ENCODE results near the gene C3orf70.
A peak's percentile ranks its signal among the peaks of the same experiment; 100 is the strongest.

The C3orf70 gene

DNA sequence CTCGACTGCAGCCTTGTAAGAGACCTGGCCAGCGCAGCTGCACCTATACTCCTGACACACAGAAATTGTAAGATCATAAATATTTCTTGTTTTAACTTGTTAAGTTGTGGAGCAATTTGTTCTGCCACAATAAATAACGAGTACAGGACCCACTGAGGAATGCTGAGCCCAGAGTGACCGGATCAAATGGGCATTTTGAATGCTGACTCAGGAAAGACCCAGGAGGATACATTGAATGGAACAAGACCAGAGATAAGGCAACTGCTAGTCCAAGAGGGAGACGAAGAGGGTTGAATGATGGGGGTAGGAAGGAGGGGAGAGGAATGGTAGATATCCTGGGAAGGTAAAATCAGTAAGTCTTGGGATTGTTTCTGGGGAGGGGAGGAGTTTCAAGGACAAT, 8.9 kb upstream of the C3orf70 start:
- Mint-ChIP-seq H3K9me3 (no peaks in the 10 kb centered on the region), H3K27me3 (ENCODE audit: low read depth) (peaks cover 13% of the 10 kb centered on the region), H3K4me3 (no peak overlapping the region), H3K27ac (no peak overlapping the region), H3K36me3 (ENCODE audit: low read depth) (no peaks in the 10 kb centered on the region), H3K4me1 (ENCODE audit: low read depth) (no peaks in the 10 kb centered on the region)
- no peak for DNase-seq (ENCODE audit: low spot score)

DNA sequence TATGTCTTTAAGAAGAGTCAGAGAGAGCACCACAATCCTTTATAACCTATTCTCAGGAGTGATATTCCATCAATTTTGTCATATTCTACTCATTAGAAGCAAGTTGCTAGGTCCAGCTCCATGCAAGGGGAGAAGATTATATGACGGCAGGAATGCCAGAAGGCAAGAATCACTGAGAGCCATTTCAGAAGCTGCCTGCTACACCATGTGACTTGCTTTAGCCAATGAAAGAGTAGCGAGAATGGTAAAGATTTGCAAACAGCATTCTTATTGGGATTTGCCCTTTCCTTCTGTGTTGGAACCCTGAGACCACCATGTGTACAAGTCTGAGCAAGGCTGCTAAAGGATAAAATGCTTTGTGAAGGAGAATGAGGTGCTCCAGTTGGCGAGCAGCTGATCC, 4.5 kb upstream of the C3orf70 start:
- Mint-ChIP-seq H3K36me3 (ENCODE audit: low read depth) (peaks cover 2% of the 10 kb centered on the region), H3K9me3 (no peaks in the 10 kb centered on the region), H3K4me3 (no peak overlapping the region), H3K27me3 (ENCODE audit: low read depth) (peaks cover 16% of the 10 kb centered on the region), H3K27ac (no peak overlapping the region), H3K4me1 (ENCODE audit: low read depth) (peaks cover 3% of the 10 kb centered on the region)
- DNase-seq (ENCODE audit: low spot score) = no peak

DNA sequence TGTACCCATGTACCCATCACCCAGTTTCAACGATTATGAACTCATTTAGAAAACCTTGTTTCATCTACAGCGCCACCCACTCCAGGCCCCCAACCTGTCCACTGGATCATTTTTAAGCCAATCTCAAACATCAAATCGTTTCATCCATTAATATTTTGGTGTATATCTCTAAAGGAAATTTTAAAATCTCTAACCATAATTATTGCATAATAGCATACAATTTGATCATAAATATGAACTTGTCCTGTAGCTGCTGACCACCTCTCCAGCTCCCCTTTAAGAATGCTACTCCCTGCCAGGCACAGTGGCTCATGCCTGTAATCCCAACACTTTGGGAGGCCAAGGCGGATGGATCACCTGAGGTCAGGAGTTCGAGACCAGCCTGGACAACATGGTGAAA, 2.8 kb upstream of the C3orf70 start:
- H3K27me3 Mint-ChIP-seq (ENCODE audit: low read depth) = peaks cover 30% of the 10 kb centered on the region
- H3K4me3 Mint-ChIP-seq = no peak overlapping the region
- no peak overlapping the region for H3K27ac Mint-ChIP-seq
- no peak for DNase-seq (ENCODE audit: low spot score)
- no peaks in the 10 kb centered on the region for H3K9me3 Mint-ChIP-seq
- H3K4me1 Mint-ChIP-seq (ENCODE audit: low read depth) = peaks cover 6% of the 10 kb centered on the region
- H3K36me3 Mint-ChIP-seq (ENCODE audit: low read depth) = peaks cover 2% of the 10 kb centered on the region

- DNase-seq (ENCODE audit: low spot score) = no peak
- Mint-ChIP-seq H3K27ac (no peak overlapping the region), H3K36me3 (ENCODE audit: low read depth) (peaks cover 2% of the 10 kb centered on the region), H3K4me3 (no peak overlapping the region), H3K4me1 (ENCODE audit: low read depth) (peaks cover 6% of the 10 kb centered on the region), H3K27me3 (ENCODE audit: low read depth) (peaks cover 41% of the 10 kb centered on the region), H3K9me3 (no peaks in the 10 kb centered on the region)
These were observed 1.2 kb upstream of the C3orf70 start for GRCh38 chr3:185153861-185154629.

GRCh38 chr3:185153171-185153771, 411 bp upstream of the C3orf70 start:
- H3K9me3 Mint-ChIP-seq = no peaks in the 10 kb centered on the region
- no peak overlapping the region for H3K27ac Mint-ChIP-seq
- H3K27me3 Mint-ChIP-seq (ENCODE audit: low read depth) = peaks cover 39% of the 10 kb centered on the region
- DNase-seq (ENCODE audit: low spot score) = no peak
- peaks cover 2% of the 10 kb centered on the region for H3K36me3 Mint-ChIP-seq (ENCODE audit: low read depth)
- H3K4me1 Mint-ChIP-seq (ENCODE audit: low read depth) = peaks cover 6% of the 10 kb centered on the region
- peak overlapping the region; percentile 83 for H3K4me3 Mint-ChIP-seq

- H3K27me3 Mint-ChIP-seq (ENCODE audit: low read depth) = peaks cover 34% of the 10 kb centered on the region
- no peaks in the 10 kb centered on the region for H3K9me3 Mint-ChIP-seq
- no peak for DNase-seq (ENCODE audit: low spot score)
- no peak overlapping the region for H3K27ac Mint-ChIP-seq
- peaks cover 6% of the 10 kb centered on the region for H3K4me1 Mint-ChIP-seq (ENCODE audit: low read depth)
- H3K4me3 Mint-ChIP-seq = peak overlapping the region; percentile 58
- peaks cover 2% of the 10 kb centered on the region for H3K36me3 Mint-ChIP-seq (ENCODE audit: low read depth)
These were observed 873 bp downstream of the C3orf70 start for GRCh38 chr3:185151964-185152409.

DNA sequence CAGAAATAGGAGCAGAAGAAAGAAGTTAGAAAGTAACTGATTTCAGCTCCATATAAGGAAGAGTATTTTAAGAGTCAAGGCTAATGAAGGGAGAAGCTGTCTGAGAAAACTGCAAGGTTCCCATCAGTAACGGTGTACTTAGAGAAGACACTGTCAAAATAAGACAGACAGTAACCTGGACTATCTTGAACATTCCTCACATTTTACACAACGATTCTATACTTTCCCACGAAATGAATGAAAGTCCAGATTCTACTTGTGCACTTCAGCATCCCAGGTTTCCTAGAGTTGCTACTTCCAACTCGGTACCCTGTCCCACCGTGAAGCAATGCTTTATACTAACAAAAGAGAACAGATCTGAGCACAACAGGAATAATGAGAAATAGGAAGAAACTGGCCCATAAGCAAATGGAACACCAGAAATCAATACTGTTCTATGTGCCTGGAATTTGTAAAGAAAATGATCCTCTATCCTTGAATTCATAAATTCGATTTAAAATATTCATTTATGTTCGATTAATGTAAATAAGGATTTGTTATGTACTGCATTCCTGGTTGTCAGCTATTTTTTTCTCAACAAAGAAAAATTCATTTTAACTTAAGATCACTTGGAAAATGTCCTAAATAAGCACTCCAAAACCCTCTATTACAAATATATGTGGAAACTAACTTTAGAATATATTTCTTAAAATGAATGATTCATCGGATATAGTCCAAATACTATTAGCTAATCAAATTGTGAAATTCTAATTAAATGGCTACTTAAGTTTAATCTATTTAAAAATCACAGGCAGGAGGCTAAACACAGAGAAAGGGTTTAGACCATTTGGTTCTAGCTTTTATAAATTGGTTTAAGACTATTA, 1.5 kb downstream of the C3orf70 start:
- Mint-ChIP-seq H3K4me3 (no peak overlapping the region), H3K4me1 (ENCODE audit: low read depth) (peaks cover 6% of the 10 kb centered on the region), H3K27me3 (ENCODE audit: low read depth) (peaks cover 30% of the 10 kb centered on the region), H3K27ac (no peak overlapping the region), H3K9me3 (no peaks in the 10 kb centered on the region), H3K36me3 (ENCODE audit: low read depth) (peaks cover 2% of the 10 kb centered on the region)
- DNase-seq (ENCODE audit: low spot score) = no peak

DNA sequence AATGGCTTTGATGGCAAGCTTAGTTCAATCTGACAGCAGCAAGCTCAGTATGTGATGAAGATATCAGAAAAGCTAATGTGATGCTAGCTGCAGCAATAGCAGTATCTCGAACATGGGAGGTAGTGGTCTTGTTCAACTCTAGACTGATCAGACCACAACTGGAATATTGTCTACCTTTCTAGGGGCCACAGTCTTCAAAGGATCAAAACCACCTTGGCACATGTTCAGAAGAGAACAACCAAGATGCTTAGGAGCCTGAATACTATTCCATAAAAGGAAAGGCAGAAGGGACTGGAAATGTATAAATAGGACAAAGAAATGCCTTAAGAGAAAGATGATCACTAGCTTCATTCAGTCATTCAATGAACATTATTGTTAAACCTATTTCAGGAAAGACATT, 2.3 kb downstream of the C3orf70 start:
- DNase-seq (ENCODE audit: low spot score) = no peak
- Mint-ChIP-seq H3K36me3 (ENCODE audit: low read depth) (peaks cover 2% of the 10 kb centered on the region), H3K4me3 (no peak overlapping the region), H3K9me3 (no peaks in the 10 kb centered on the region), H3K27ac (no peak overlapping the region), H3K27me3 (ENCODE audit: low read depth) (peaks cover 30% of the 10 kb centered on the region), H3K4me1 (ENCODE audit: low read depth) (peaks cover 6% of the 10 kb centered on the region)

- H3K36me3 Mint-ChIP-seq (ENCODE audit: low read depth) = peaks cover 2% of the 10 kb centered on the region
- no peak for DNase-seq (ENCODE audit: low spot score)
- H3K27ac Mint-ChIP-seq = no peak overlapping the region
- peaks cover 30% of the 10 kb centered on the region for H3K27me3 Mint-ChIP-seq (ENCODE audit: low read depth)
- no peaks in the 10 kb centered on the region for H3K9me3 Mint-ChIP-seq
- peaks cover 6% of the 10 kb centered on the region for H3K4me1 Mint-ChIP-seq (ENCODE audit: low read depth)
- H3K4me3 Mint-ChIP-seq = no peak overlapping the region
These were observed 3.3 kb downstream of the C3orf70 start for GRCh38 chr3:185149591-185149990.

DNA sequence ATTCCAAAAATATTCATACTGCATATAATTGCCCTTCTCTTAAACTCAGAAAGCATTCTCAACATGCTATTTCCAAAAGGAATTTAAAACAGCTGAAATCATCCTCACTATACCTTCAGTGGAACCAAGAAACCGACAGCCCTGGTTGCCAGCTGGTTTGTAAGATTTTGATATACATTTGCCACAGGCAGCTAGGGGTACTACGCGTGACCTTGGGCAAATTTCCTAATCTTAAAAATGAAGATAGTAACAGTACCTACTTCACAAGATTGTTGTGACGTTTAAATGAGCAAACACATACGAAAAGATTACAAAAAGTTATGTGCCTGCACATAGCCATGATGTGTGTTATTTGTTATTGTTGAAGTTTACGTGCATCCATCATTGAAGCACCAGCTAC, 7.3 kb downstream of the C3orf70 start:
- Mint-ChIP-seq H3K27me3 (ENCODE audit: low read depth) (peaks cover 21% of the 10 kb centered on the region), H3K27ac (no peak overlapping the region), H3K9me3 (no peaks in the 10 kb centered on the region), H3K36me3 (ENCODE audit: low read depth) (no peaks in the 10 kb centered on the region), H3K4me1 (ENCODE audit: low read depth) (no peaks in the 10 kb centered on the region), H3K4me3 (no peak overlapping the region)
- DNase-seq (ENCODE audit: low spot score) = no peak

GRCh38 chr3:185144784-185145183, 8.1 kb downstream of the C3orf70 start:
- H3K9me3 Mint-ChIP-seq = no peaks in the 10 kb centered on the region
- H3K36me3 Mint-ChIP-seq (ENCODE audit: low read depth) = no peaks in the 10 kb centered on the region
- no peak overlapping the region for H3K4me3 Mint-ChIP-seq
- no peak for DNase-seq (ENCODE audit: low spot score)
- no peaks in the 10 kb centered on the region for H3K4me1 Mint-ChIP-seq (ENCODE audit: low read depth)
- H3K27ac Mint-ChIP-seq = no peak overlapping the region
- peaks cover 14% of the 10 kb centered on the region for H3K27me3 Mint-ChIP-seq (ENCODE audit: low read depth)

- Mint-ChIP-seq H3K9me3 (no peaks in the 10 kb centered on the region), H3K4me3 (no peak overlapping the region), H3K36me3 (ENCODE audit: low read depth) (no peaks in the 10 kb centered on the region), H3K4me1 (ENCODE audit: low read depth) (no peaks in the 10 kb centered on the region), H3K27me3 (ENCODE audit: low read depth) (peaks cover 20% of the 10 kb centered on the region), H3K27ac (no peak overlapping the region)
- no peak for DNase-seq (ENCODE audit: low spot score)
These were observed 15.0 kb downstream of the C3orf70 start for GRCh38 chr3:185137821-185138220.

DNA sequence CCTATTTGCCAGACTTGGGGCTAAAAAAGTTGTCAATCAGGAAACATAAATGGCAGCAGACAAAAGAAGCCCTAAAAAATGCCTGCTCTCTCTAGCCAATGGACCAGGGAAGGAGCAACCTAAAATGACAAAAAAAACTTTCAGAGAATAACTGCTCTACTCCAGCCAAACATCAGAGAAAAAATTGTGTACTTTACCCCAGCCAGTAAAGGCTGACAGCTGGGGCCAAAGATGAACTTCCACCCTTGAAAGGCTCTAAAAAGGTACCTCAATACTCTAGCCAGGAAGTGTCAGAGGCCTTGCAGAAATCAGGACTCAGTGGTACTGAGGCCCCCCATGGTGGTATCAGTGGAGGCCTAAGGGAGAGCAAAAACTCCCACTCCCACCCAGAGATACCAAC, 18.4 kb downstream of the C3orf70 start:
- H3K4me3 Mint-ChIP-seq = no peak overlapping the region
- no peak for DNase-seq (ENCODE audit: low spot score)

More for the DNA sequence above, 18.4 kb downstream of the C3orf70 start:
- no peaks in the 10 kb centered on the region for H3K9me3 Mint-ChIP-seq
- H3K27me3 Mint-ChIP-seq (ENCODE audit: low read depth) = peaks cover 23% of the 10 kb centered on the region
- H3K36me3 Mint-ChIP-seq (ENCODE audit: low read depth) = no peaks in the 10 kb centered on the region
- H3K4me1 Mint-ChIP-seq (ENCODE audit: low read depth) = no peaks in the 10 kb centered on the region
- H3K27ac Mint-ChIP-seq = no peak overlapping the region
